Jurkat, Clone E6-1 (cell line): ENCODE data around the gene CSF2RB. TPM values are rescaled to one million over a fixed set of nuclear protein-coding genes. Genes with fewer than 3 reads are reported as not detected.

ENCODE experiments used
- DNase-seq: peaks from one replicate; pipeline ENCODE4 v3.0.0-alpha.2; 2011; ENCODE audit warnings: low read depth, low spot score
- H3K4me3 ChIP-seq: 2 replicates; pipeline ENCODE4 v1.5.1; 2011; ENCODE audit warnings: mild to moderate bottlenecking, low read length, control low read depth, moderate library complexity
- polyA plus RNA-seq: library from polyadenylated mRNA; unstranded; fragments of >200 nt; gene quantifications from one replicate; pipeline ENCODE4 v1.2.1, GENCODE V29; 2012; ENCODE audit warnings: missing spikeins; ENCODE audit not compliant: insufficient read length, insufficient read depth

Gene CSF2RB
- polyA plus RNA-seq, result not detected

GRCh38 chr22:36913427-36914389 lies at the start of gene CSF2RB:
TSS of gene CSF2RB (plus strand) at chr22:36913628. CDS start at chr22:36922208, 8,580 bp downstream.
- no peak within 1 kb of the TSS for H3K4me3 ChIP-seq
- no peak for DNase-seq

GRCh38 chr22:36863979-36864378 lies 49.4 kb upstream of the CSF2RB start:
- no peak for DNase-seq

DNA sequence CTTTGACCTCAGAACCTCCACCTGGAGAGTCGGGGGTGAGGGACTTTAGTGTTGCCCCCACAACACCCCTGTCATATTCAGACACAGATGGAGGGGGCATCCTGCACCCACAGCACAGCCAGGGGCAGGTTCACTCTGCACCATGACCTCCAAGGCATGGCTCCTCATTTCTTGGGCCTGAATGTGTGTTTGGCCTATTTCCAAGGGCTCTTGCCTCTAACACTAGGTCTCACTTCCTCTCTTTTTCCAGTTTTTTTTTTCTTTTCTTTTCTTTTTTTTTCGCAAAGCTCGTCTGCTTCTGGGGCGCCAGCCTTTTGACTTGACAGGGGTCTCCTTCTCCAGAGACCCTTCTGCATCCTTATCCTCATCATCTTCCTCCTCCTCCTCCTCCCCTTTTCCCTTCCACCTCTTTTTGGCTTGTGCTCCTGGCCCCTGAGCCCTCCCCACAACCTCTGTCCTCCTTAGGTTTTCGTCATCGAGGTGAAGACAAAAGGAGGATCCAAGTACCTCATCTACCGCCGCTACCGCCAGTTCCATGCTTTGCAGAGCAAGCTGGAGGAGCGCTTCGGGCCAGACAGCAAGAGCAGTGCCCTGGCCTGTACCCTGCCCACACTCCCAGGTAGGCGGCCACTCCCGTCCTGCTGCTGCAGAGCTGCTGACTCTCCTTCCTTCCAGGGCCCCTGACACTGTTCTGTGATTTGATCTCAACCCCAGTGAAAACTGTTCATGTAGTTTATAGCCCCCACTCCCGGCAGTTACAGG lies 48.8 kb upstream of the CSF2RB start:
- no peak overlapping the region for H3K4me3 ChIP-seq
- no peak for DNase-seq

More at GRCh38 chr22:36863979-36864378, 49.4 kb upstream of the CSF2RB start:
- H3K4me3 ChIP-seq, result no peak overlapping the region

DNA sequence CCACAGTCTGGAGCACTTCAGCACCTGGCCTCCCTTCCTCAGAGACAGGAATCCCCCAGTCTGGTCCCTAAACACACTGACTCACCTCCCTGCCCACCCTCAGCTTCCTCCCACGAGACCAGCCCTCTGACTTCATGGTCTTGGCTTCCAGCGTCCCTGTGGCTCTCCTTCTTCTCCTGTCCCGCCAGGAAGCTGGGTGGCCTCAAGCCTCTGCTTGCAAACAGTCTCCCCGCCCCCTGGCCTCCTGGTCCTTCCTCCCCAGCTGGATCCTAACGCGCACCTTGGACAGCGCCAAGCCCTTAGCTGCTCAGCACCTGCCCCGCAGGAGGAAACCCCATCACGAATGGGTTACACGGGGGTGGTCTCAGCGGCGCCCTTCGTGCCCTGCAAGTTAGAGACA lies 48.1 kb upstream of the CSF2RB start:
- H3K4me3 ChIP-seq, result no peak overlapping the region
- DNase-seq, result no peak

GRCh38 chr22:36867695-36868094 lies 45.7 kb upstream of the CSF2RB start:
- H3K4me3 ChIP-seq, result no peak overlapping the region

DNA sequence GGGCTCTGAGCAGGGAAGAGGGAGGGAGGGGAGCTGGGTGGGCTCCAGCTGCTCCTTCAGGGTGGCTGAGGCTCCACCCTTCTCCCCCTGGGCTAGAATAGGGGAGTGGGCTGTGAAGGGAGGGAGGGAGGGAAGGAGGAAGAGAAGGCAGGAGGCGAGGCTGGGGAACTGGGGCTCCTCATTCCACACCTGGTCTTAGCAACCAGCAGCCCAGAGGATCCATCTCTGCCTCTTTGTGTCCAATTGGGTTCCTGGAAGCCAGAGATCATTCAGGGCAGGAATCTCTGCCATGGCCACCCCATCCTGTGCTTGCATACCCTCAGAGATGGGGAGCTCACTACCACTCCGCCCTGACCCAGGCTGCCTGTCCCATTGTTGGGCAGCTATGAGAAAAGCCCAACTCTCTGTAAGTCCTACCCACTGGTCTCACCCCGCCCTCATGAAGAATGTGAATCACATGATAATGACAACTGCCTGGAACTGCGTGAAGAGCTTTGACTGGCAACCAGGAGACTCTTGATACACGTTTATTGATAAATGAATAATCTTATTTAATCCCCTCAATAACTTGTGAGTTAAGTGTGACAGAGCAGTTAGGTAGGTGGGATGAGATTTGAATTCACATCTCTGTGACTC lies 44.8 kb upstream of the CSF2RB start:
- no peak for DNase-seq
- no peak overlapping the region for H3K4me3 ChIP-seq

More at GRCh38 chr22:36867695-36868094, 45.7 kb upstream of the CSF2RB start:
- DNase-seq, result no peak

DNA sequence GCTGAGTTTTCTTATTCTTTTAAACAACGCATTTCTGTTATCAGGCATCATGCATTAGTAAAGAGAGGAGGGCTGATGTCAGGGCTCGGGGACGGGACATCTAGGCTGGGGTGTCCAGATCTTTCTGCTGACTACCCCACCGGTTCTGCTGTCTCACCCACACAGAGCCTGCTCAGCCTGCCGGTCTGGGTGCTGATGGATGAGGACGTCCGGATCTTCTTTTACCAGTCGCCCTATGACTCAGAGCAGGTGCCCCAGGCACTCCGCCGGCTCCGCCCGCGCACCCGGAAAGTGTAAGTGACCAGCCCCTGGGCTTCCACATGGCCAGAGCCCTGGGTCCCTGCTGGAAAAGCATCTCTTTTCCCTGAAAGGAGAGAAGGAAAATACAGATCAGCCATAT lies 43.2 kb upstream of the CSF2RB start:
- no peak overlapping the region for H3K4me3 ChIP-seq
- DNase-seq, result no peak

- no peak for DNase-seq
- no peak overlapping the region for H3K4me3 ChIP-seq
Observed at GRCh38 chr22:36871669-36872081, 41.8 kb upstream of the CSF2RB start.

DNA sequence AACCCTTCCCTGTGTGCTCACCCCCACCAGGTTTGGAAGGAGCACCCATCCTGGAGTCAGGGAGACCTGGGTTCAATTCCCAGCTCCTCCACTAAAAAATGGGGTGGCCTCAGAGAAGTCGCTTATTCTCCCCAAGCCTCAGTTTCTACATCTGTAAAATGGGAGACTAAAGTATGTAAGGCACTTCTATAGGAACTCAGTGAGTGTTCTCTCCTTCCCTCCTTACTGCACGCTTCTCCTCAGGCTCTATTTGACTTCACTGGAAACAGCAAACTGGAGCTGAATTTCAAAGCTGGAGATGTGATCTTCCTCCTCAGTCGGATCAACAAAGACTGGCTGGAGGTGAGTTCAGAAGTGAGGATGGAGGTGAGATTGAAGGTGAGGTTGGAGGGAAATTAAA lies 41.3 kb upstream of the CSF2RB start:
- DNase-seq, result no peak
- no peak overlapping the region for H3K4me3 ChIP-seq

DNA sequence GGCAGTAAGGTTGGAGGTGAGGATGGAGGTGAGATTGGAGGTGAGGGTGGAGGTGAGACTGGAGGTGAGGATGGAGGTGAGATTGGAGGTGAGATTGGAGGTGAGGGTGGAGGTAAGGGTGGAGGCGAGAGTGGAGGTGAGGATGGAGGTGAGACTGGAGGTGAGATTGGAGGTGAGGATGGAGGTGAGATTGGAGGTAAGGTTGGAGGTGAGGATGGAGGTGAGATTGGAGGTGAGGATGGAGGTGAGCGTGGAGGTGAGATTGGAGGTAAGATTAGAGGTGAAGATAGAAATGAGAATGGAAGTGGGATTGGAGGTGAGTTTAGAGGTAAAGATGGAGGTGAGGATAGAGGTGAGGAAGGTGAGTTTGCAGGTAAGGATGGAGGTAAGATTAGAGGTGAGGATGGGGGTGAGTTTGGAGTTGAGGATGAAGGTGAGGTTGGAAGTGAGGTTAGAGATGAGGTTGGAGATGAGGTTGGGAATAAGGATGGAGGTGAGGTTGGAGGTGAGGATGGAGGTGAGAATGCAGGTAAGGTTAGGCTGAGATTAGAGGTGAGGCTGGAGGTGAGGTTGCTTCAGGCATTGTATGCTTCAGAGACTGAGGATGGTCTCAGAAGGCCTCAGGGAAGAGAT lies 40.4 kb upstream of the CSF2RB start:
- no peak overlapping the region for H3K4me3 ChIP-seq
- no peak for DNase-seq

DNA sequence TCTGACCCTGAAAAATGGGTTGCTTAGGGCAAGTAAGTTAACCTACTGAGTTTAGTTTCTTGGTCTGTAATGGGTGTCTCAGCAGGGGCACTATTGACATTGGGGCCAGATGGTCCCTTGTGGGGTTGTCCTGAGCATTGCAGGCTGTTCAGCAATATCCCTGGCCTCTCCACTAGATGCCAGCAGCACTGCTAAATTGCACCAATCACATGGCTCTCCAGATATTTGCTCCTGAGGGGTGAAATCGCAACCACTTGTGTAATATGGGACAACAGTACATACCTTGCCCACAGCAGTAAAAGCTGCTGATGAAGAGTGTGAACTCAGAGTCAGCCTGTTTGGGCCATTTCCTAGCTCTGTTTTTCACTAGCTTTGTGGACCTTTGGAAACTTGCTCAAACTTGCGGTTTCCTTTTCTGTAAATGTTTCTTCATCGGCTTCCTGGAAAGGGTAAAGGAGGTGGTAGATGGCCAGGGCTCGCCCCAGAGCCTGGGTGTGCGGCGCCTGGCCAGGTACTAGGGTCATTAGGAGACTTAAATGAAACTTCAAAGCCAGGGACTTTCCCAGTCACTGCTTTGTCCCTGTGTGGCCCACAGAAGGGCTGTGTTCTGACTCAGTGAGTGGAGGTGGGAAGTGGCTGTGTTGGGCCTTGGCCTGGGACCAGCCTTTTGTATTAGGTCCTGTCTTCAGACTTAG lies 39.7 kb upstream of the CSF2RB start:
- no peak overlapping the region for H3K4me3 ChIP-seq
- DNase-seq, result peak; percentile 29

DNA sequence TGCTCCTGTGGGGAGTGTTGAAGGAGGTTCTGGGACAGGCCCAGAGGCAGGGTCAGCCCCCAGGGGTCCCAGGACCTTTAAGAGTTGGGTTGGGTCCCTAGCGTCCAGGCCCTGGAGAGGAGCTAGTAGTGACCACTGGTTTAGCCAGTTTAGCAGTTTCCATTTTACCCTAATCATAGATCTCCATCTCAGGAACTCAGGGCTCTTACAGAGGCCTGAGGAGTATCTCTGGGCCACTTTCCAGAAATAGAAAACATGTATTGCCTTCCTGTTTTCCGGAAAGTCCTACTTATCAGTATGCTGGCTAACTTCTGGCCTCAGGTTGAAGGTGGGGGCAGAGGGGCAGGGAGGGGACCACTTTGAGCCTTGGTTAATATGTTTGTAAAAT lies 39.1 kb upstream of the CSF2RB start:
- DNase-seq, result no peak
- no peak overlapping the region for H3K4me3 ChIP-seq

DNA sequence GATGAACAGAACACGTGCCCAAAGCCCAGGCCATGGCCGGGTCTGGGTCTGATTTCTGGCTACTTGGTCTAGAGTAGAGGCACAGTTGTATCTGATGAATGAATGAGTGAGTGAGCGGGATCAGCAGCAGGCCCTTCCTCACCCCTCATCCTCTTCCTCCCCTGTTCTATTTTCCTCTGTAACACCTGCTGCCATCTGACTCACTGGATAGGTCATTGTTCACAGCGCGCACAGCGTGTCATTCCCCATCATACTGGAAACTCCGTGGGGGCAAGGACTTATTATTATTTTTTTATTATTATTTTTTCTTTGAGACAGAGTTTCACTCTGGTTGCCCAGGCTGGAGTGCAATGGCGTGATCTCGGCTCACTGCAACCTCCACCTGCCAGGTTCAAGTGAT lies 38.7 kb upstream of the CSF2RB start:
- no peak overlapping the region for H3K4me3 ChIP-seq
- no peak for DNase-seq

DNA sequence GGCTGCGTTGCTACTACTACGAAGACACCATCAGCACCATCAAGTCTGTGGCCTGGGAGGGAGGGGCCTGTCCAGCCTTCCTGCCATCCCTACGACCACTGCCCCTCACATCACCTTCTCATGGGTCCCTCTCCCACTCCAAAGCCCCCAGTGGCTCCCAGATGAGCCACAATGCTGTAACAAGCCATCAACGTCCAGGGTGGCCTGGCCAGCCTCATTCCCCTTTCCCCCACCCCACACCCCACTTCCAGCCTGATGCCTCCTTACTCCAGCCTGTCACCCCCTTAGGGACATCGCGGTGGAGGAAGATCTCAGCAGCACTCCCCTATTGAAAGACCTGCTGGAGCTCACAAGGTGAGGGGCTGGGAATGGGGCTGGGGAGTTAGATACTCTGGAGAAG lies 37.7 kb upstream of the CSF2RB start:
- no peak for DNase-seq
- H3K4me3 ChIP-seq, result no peak overlapping the region

GRCh38 chr22:36879775-36880174 lies 33.7 kb upstream of the CSF2RB start:
- DNase-seq, result no peak

GRCh38 chr22:36881504-36882245 lies 31.8 kb upstream of the CSF2RB start:
- DNase-seq, result peak; percentile 60
- no peak overlapping the region for H3K4me3 ChIP-seq

More at GRCh38 chr22:36879775-36880174, 33.7 kb upstream of the CSF2RB start:
- H3K4me3 ChIP-seq, result no peak overlapping the region

GRCh38 chr22:36884349-36885158 lies 28.9 kb upstream of the CSF2RB start:
- no peak overlapping the region for H3K4me3 ChIP-seq
- DNase-seq, result no peak
